HEK293 (cell line): ENCODE measurements around the gene OTX1.

Experiments
- CTCF ChIA-PET: fragments of 350-600 bp; formaldehyde crosslinking; extraction: SDS; loops from one replicate; lab custom pipeline; 2021; ENCODE audit warnings: antibody characterized with exemption; lab: Yijun Ruan, JAX
- POLR2A ChIA-PET: fragments of 300-600 bp; formaldehyde crosslinking; extraction: SDS; loops from one replicate; lab custom pipeline; 2020; ENCODE audit warnings: antibody characterized with exemption, inconsistent platforms; lab: Yijun Ruan, JAX
- H3K27ac ChIP-seq: fragments of 200-500 bp; sonication (Bioruptor generic); 2 replicates; pipeline ENCODE4 v1.5.1; 2014; ENCODE audit warnings: low read depth, low read length, control low read depth, inconsistent platforms; ENCODE audit errors: extremely low read depth
- H3K36me3 ChIP-seq, 2 experiments: fragments of 200-500 bp in 1 of 2; sonication (Bioruptor generic) in 1 of 2; 1 replicate in 1 of 2; 2 replicates in 1 of 2; pipeline ENCODE4 v1.5.1; 2014 to 2017; ENCODE audit warnings: inconsistent platforms in 2 of 2, low read length in 2 of 2; ENCODE audit not compliant: control insufficient read depth in 2 of 2, insufficient read depth in 1 of 2
- H3K4me1 ChIP-seq: fragments of 200-500 bp; sonication (Bioruptor generic); 2 replicates; pipeline ENCODE4 v1.5.1; 2014; ENCODE audit warnings: mild to moderate bottlenecking, low read length, inconsistent platforms; ENCODE audit not compliant: control insufficient read depth, insufficient read depth
- H3K4me3 ChIP-seq: 2 replicates; pipeline ENCODE4 v1.5.1; 2011; ENCODE audit warnings: low read depth, mild to moderate bottlenecking, control low read depth, low read length, moderate library complexity
- H3K9me3 ChIP-seq: fragments of 200-500 bp; sonication (Bioruptor generic); 2 replicates; pipeline ENCODE4 v1.5.1; 2014; ENCODE audit warnings: low read depth, low read length, inconsistent platforms; ENCODE audit not compliant: control insufficient read depth, insufficient read depth
- IKZF3 ChIP-seq: fragments of 450-650 bp; IDR thresholded peaks from 2 replicates; pipeline ENCODE4 v1.5.0; 2018; ENCODE audit warnings: missing biosample characterization, mild to moderate bottlenecking, missing genetic modification characterization, moderate library complexity
- KLF8 ChIP-seq: fragments of 450-650 bp; formaldehyde crosslinking; IDR thresholded peaks from 2 replicates; pipeline ENCODE4 v1.5.1; 2016; ENCODE audit warnings: missing biosample characterization, missing genetic modification characterization
- SP2 ChIP-seq: fragments of 450-650 bp; formaldehyde crosslinking; IDR thresholded peaks from 2 replicates; pipeline ENCODE4 v1.5.1; 2016; ENCODE audit warnings: missing biosample characterization, missing genetic modification characterization
- SP7 ChIP-seq: fragments of 450-650 bp; formaldehyde crosslinking; IDR thresholded peaks from 2 replicates; pipeline ENCODE4 v1.5.1; 2016; ENCODE audit warnings: missing biosample characterization, missing genetic modification characterization
- TCF7L2 ChIP-seq: IDR thresholded peaks from 2 replicates; pipeline ENCODE4 v1.6.1; 2011; ENCODE audit warnings: low read depth, mild to moderate bottlenecking, inconsistent platforms, low read length, moderate library complexity, borderline replicate concordance
- ZBTB17 ChIP-seq: fragments of 450-650 bp; formaldehyde crosslinking; IDR thresholded peaks from 2 replicates; pipeline ENCODE4 v1.5.1; 2016; ENCODE audit warnings: missing biosample characterization, missing genetic modification characterization
- ZFP3 ChIP-seq: fragments of 450-650 bp; formaldehyde crosslinking; IDR thresholded peaks from 2 replicates; pipeline ENCODE4 v1.5.1; 2016; ENCODE audit warnings: low read depth, missing biosample characterization, missing genetic modification characterization
- ZNF211 ChIP-seq: fragments of 450-650 bp; formaldehyde crosslinking; IDR thresholded peaks from 2 replicates; pipeline ENCODE4 v1.5.1; 2016; ENCODE audit warnings: low read depth, missing biosample characterization, missing genetic modification characterization
- ZNF223 ChIP-seq: fragments of 450-650 bp; formaldehyde crosslinking; IDR thresholded peaks from 2 replicates; pipeline ENCODE4 v1.5.1; 2016; ENCODE audit warnings: missing biosample characterization, missing genetic modification characterization
- ZNF23 ChIP-seq: fragments of 450-650 bp; formaldehyde crosslinking; IDR thresholded peaks from 2 replicates; pipeline ENCODE4 v1.5.1; 2016; ENCODE audit warnings: missing biosample characterization, missing genetic modification characterization, borderline replicate concordance
- ZNF311 ChIP-seq: fragments of 450-650 bp; formaldehyde crosslinking; IDR thresholded peaks from 2 replicates; pipeline ENCODE4 v1.5.1; 2017; ENCODE audit warnings: missing biosample characterization, missing genetic modification characterization, borderline replicate concordance
- ZNF324 ChIP-seq: fragments of 450-650 bp; formaldehyde crosslinking; IDR thresholded peaks from 2 replicates; pipeline ENCODE4 v1.5.1; 2016; ENCODE audit warnings: missing biosample characterization, missing genetic modification characterization
- ZNF350 ChIP-seq: fragments of 450-650 bp; formaldehyde crosslinking; IDR thresholded peaks from 2 replicates; pipeline ENCODE4 v1.5.0; 2017; ENCODE audit warnings: missing biosample characterization, mild to moderate bottlenecking, missing genetic modification characterization
- ZNF501 ChIP-seq: fragments of 450-650 bp; formaldehyde crosslinking; IDR thresholded peaks from 2 replicates; pipeline ENCODE4 v1.5.1; 2016; ENCODE audit warnings: missing biosample characterization, missing genetic modification characterization
- ZNF518A ChIP-seq: fragments of 450-650 bp; formaldehyde crosslinking; conservative IDR thresholded peaks from 2 replicates; pipeline ENCODE4 v1.5.1; 2016; ENCODE audit warnings: low read depth, missing biosample characterization, missing genetic modification characterization
- ZNF561 ChIP-seq: fragments of 450-650 bp; IDR thresholded peaks from 2 replicates; pipeline ENCODE4 v1.5.1; 2018; ENCODE audit warnings: missing biosample characterization, missing genetic modification characterization, borderline replicate concordance
- ZNF596 ChIP-seq: fragments of 450-650 bp; IDR thresholded peaks from 2 replicates; pipeline ENCODE4 v1.5.0; 2018; ENCODE audit warnings: missing biosample characterization, mild to moderate bottlenecking, missing genetic modification characterization, moderate library complexity
- ZNF626 ChIP-seq: fragments of 450-650 bp; sonication (Bioruptor Pico); formaldehyde crosslinking; IDR thresholded peaks from 2 replicates; pipeline ENCODE4 v1.5.1; 2018; ENCODE audit warnings: missing biosample characterization, missing genetic modification characterization, inconsistent platforms
- ZNF791 ChIP-seq: fragments of 450-650 bp; formaldehyde crosslinking; IDR thresholded peaks from 2 replicates; pipeline ENCODE4 v1.5.1; 2016; ENCODE audit warnings: missing biosample characterization, missing genetic modification characterization
- ZSCAN23 ChIP-seq: fragments of 450-650 bp; formaldehyde crosslinking; IDR thresholded peaks from 2 replicates; pipeline ENCODE4 v1.5.1; 2016; ENCODE audit warnings: missing biosample characterization, missing genetic modification characterization
- ZSCAN30 ChIP-seq: fragments of 450-650 bp; IDR thresholded peaks from 2 replicates; pipeline ENCODE4 v1.5.1; 2018; ENCODE audit warnings: missing biosample characterization, mild to moderate bottlenecking, missing genetic modification characterization, moderate library complexity
- TF ChIP-seq, protein P1 (sequence below): fragments of 450-650 bp; formaldehyde crosslinking; IDR thresholded peaks from 2 replicates; pipeline ENCODE4 v1.5.1; 2016; ENCODE audit warnings: missing biosample characterization, missing genetic modification characterization

Gene OTX1

GRCh38 chr2:63007813-63008458 is 42.7 kb upstream of the OTX1 start (continued):
- TF ChIP-seq SP2 (tag by site-specific recombination), result no peak
- TF ChIP-seq ZNF223 (tag by site-specific recombination), result no peak
- TF ChIP-seq SP7, result no peak

- CTCF ChIA-PET, result interaction anchor here (1.1 kb wide), 1 partner anchor 221 kb away, joined by 3 read pairs; no protein-coding TSS in a partner anchor
- no peak for TF ChIP-seq ZFP3 (tag by site-specific recombination)
- no peak for TF ChIP-seq ZNF626 (tag by site-specific recombination)
- no peak for TF ChIP-seq ZNF350
- no peak for TF ChIP-seq ZNF211
- Histone ChIP-seq H3K36me3 (no peaks in the 10 kb centered on the region), H3K27ac (no peak overlapping the region), H3K9me3 (no peaks in the 10 kb centered on the region), H3K4me3 (no peak overlapping the region), H3K4me1 (no peaks in the 10 kb centered on the region)
- POLR2A ChIA-PET, result interaction anchor here (0.6 kb wide), 1 partner anchor 130 kb away, joined by 3 read pairs; no protein-coding TSS in a partner anchor
Observed at GRCh38 chr2:63008838-63009237, 41.8 kb upstream of the OTX1 start.

- ChIA-PET CTCF (interaction anchor here (0.7 to 1.1 kb wide), 2 partner anchors 68 to 222 kb away, joined by 3 read pairs; no protein-coding TSS in a partner anchor), POLR2A (no interaction called here)
- Histone ChIP-seq H3K27ac (no peak overlapping the region), H3K4me3 (no peak overlapping the region), H3K9me3 (no peaks in the 10 kb centered on the region), H3K4me1 (no peaks in the 10 kb centered on the region), H3K36me3 (no peaks in the 10 kb centered on the region)
- TF ChIP-seq ZSCAN23, result no peak
- TF ChIP-seq ZNF501 (tag by site-specific recombination), result no peak
- TF ChIP-seq ZNF23 (tag by site-specific recombination), result no peak
Observed at GRCh38 chr2:63009490-63009889, 41.1 kb upstream of the OTX1 start.

DNA sequence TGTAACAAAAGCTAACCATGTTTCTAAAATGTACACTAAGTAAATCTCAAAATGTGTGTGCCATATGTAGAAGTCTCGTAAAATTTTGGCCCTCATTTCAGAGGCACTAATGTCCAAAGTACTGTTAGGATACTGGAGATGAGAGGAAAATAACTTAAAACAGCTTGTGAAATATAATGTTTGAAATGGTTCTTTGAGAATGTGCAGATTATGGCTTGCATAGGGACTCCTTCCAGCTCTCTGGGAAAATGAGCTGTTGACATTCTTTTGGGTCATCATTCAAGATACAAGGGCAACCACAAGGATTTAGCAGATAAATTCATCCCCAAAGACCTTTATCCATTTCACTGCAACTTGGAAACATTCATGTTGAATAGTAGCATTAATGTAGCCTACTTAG is 38.1 kb upstream of the OTX1 start:
- no peaks in the 10 kb centered on the region for H3K9me3 ChIP-seq
- POLR2A ChIA-PET, result no interaction called here
- TF ChIP-seq ZNF791, result no peak
- TF ChIP-seq ZNF350, result no peak
- no peak for TF ChIP-seq ZSCAN30 (tag by site-specific recombination)
- no peak for TF ChIP-seq ZNF324
- TF ChIP-seq ZNF596 (tag by site-specific recombination), result no peak
- no peak for TF ChIP-seq IKZF3 (tag by site-specific recombination)
- H3K27ac ChIP-seq, result no peak overlapping the region
- CTCF ChIA-PET, result interaction anchor here (0.6 kb wide), 1 partner anchor 150 kb away, joined by 3 read pairs; no protein-coding TSS in a partner anchor
- no peak overlapping the region for H3K4me3 ChIP-seq
- no peaks in the 10 kb centered on the region for H3K36me3 ChIP-seq
- H3K4me1 ChIP-seq, result no peaks in the 10 kb centered on the region

DNA sequence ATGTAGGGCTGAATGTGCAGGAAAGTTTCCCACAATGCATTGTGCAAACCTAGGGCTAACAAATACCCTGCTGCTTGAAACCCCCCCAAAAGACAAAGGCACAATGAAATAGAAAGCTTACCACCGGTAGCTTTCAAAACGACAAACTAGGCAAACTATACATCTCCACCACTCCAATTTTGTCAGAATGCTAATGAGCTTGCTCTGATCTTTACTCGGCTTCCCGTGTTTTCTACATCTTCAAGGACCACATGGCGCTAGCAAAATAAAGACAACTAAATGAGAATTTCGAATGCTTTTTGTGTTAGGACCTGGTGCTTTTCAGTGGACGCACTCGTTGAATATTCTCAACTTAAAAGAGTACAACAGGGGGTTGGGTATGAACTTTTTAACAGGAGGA is 37.2 kb upstream of the OTX1 start:
- POLR2A ChIA-PET, result no interaction called here
- Histone ChIP-seq H3K36me3 (no peaks in the 10 kb centered on the region), H3K9me3 (no peaks in the 10 kb centered on the region), H3K4me3 (no peak overlapping the region), H3K27ac (no peak overlapping the region), H3K4me1 (no peaks in the 10 kb centered on the region)
- CTCF ChIA-PET, result no interaction called here
- TF ChIP-seq ZNF561 (tag by site-specific recombination) (no peak), TCF7L2 (no peak), ZNF311 (tag by site-specific recombination) (no peak), KLF8 (tag by site-specific recombination) (no peak), ZBTB17 (tag by site-specific recombination) (no peak), ZNF518A (tag by site-specific recombination) (no peak)
- TF ChIP-seq, protein P1, sequence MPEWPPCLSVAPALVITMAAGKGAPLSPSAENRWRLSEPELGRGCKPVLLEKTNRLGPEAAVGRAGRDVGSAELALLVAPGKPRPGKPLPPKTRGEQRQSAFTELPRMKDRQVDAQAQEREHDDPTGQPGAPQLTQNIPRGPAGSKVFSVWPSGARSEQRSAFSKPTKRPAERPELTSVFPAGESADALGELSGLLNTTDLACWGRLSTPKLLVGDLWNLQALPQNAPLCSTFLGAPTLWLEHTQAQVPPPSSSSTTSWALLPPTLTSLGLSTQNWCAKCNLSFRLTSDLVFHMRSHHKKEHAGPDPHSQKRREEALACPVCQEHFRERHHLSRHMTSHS (tag by site-specific recombination), result no peak
